ENCODE measurements around the gene AMBRA1.

The AMBRA1 gene

DNA sequence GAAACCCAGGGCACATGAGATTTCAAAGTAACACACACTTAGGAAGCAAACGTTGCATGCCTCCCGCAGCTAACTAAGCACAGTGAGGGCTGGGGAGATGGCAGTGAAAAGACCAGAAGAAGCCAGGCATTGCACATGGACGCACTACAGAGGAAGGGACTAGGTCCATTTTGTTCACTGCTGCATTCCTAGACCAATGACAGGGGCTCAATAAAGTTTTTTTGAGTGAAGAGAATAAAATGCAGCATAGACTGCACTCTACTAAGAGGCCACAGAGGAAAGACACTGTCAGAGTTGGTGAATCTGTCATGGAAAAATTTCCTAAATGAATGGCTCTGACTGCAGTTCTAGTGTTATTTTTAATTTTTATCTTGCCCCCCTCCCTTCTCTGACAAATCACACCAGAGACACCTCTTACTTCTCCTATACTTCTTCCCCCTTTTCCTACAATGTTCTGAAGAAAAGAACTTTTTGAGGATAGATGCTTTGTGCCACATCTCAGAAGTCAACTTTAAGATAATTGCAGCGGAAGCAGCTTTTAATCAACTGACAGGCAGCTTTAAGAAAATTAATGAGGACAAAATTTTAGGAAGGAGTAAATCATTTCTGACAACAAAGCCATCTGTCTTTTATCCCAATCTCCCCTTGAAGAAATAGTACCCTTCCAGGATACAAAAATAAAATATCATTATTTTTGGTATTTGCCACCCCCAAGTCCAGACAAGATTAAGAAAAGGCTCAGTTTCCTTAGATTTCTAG, 167.4 kb downstream of the AMBRA1 start:
- no peak for DNase-seq

DNA sequence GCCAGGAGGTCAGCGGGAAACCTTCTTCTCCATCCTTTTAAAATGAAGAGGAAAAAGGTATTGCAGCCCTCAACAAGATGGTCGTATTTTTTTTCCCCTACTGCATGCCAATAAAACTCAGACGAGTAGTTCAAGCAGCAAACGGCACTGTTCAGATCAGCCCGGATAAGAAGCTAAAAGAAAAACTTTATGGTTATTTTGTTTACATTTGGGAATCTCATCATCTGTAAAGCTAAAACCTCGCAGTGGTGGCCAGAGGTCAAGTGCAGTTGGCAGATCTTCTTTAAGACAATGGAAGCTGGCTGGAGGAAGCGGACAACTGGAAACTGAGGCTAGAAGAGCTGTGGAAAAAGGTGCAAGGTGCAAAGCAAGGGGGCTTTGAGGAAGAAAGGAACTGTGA, 171.2 kb downstream of the AMBRA1 start:
- DNase-seq = no peak

DNA sequence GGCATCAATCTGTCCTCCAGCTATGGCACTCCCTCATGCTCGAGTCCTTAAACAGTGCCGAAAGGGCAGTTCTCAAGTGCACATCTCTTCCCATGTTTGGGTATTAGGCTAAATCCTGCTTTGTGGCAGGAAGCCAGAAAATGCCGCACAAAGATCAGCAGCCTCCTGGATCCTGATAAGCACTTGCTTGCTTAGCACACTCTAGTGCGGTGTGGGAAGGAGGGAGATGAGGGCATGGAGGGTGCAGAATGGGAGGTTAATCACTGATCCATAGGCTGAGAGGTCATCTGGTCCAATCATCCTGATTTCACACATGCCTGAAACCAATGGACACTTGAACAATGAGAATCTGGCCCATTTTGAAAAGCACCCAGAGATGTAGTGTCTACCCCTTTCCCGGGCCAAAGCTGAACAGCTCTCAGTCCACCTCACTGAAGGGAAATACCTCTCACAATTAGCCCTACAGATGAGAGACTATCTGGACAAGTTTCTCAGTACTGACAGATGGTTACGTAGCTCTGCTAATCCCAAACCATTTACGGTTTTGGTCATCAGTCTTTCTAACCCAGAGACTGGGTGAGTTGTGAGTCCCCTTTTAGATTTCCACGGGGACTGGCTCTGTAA, 172.5 kb downstream of the AMBRA1 start:
- DNase-seq = no peak

DNA sequence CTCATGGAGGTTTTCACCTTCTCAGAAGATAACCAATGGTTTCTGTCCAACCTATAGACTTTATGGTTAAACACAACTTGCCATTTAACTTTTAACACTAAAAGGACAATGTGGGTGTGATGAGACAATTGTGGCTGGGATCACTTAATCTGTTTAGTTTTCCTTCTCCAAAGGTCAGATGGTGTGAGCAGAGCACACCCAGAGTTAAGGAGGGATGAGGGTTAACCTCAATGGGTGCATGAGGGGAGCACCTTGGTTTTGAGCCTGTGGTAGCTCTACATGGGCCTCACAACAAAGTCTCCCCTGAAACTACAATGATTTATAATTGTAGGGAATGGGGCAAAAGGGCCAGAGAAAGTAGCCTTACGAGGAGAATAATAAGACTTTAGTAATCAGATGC, 173.3 kb downstream of the AMBRA1 start:
- DNase-seq = no peak

DNA sequence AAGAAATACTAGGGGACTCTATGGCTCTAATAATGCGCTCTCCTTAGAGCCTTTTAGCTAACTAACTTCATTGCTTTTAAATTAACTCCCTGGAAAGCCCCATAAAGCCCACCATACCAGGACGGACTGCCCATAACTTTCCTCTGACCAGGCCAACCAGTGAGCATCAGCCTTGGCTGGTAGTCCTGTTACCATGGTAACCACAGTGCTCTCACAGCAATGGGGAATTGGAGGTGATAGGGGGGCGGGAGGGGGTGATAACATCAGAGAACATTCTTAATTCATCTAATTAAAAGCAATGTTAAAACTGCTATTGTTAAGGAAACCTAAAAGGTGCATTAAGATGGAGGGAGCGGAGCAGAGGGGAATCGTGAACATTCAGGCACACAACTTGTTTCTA, 175.1 kb downstream of the AMBRA1 start:
- DNase-seq = no peak

DNA sequence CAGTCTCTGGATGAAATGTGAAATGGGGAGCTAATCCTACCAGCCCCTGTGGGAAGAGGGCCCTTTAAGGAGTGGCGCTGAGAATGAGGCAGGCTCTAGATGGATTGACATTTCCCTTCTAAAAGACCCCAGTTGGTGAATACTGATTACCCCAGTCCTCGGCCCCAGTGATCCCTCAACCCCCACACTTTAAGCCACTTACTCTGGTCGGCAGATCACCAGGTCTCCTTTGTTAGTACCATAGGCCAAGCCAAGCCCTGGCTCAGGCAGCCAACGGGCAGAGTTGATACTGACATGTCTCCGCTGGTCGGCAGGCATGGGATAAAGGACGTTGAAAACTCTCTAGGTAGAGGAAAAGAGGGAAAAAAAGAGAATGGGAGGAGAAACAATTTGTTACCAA, 176.1 kb downstream of the AMBRA1 start:
- DNase-seq = no peak

DNA sequence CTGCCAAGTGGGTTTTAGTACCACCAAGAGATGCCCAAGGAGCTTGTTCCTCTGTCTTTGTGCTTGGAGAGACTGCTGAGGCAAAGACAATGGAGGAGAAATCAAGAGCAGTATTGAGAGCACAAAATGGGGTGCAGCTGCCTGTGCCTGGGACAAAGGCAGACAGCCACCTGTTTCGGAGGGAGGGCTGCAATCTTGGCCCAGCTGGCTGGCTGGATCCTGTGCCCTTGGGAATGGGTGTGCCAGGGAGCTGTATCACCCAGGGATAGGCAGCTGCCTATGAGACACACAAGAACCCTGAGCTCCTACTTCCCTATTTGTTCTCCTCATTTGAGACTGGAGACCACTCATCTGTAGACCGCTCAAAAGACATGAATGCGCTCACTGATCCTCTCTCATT, 178.9 kb downstream of the AMBRA1 start:
- no peak for DNase-seq

DNA sequence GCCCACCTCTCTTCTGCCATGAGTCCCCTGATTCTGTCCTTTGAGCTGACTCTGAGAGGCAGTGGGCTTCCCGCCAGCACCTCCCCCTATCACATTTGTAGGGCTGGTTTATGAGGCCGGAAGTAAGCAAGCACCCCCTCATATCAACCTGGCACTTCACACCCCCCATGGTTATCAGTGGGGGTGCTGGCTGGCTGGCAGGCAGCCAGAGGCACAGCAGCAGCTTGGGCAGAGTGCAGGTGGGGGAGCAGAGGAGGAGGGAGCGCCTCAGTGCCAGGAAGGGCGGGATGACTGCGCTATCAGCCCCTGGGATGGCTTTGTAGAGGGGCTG, 179.4 kb downstream of the AMBRA1 start:
- DNase-seq = no peak

DNA sequence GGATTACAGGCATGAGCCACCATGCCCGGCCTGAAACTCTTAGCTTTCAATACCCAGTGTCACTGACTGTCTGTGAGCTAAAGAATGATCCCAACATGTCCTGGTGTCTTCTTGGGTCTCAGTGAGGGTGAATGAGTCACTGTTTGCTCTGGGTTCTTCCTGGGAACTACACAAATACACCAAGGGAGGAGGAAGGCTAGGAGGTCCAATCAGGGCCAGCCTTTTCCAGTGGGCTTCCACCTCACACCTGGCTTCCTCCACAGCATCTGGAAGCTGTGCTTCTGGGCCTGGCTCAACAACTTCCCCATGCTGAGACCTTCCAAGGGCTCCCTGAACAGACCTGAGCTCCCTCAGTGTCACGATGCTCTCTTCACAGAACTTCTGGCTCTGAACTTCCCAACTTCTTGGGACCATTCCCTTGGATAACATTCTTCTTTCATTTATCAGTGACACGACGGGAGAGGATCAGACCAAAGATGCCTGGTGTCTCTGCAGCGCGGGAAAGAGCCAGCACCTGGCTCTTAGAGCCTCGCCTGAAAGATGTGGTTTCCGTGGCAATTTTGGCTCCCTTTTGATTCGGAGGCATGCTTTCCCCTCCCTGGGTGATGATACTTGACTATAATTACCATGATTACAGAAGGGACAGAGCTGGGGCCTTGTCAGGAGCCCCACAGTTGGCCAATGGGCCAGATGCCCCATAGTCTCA, 179.9 kb downstream of the AMBRA1 start:
- DNase-seq = no peak

DNA sequence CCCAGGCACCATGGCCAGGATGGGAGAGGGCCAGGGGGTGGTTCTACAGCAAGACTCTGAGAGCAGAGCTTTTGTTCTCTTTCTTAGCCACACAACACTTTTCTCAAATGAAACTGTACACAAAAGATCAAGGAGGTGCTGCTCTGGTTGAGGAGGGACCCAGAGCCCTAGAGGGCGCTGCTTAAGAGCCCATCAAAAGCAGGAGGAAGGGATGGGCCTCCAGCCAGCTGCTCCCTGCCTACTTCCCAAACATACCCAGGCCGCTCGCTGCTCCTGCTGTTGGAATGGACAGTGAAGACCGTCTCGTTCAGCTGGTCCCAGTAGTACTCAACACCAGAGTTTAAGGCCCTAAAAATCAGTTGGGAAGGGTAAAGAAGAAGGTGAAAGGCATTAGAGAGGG, 183.8 kb downstream of the AMBRA1 start:
- no peak for DNase-seq

DNA sequence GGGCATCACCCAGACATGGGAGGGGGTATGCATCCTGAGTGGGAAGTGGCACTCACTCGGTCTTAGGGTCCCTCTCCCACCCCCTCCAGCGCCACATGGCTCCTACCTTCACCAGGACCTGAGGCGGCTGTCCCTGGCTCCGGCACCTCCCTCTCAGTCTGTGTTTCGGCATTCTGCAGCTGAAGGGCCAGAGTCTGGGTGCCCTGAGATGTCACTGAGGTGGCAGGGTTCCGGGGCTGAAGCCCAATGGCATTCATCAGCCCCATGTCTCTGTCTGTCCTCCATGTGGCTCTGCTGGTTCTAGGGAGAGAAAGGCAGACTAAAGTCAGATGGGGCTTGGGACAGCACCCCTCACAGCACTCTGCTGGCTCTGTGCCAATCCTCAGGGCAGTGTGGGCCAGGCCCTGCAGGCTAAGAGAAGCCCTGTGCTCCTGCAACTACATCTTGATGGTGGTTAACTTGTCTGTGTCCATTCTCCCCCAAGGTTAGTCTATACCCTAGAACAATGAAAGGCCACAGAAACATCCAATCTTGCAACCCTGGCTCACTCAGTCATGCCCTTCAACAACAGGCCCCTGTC, 185.3 kb downstream of the AMBRA1 start:
- no peak for DNase-seq

DNA sequence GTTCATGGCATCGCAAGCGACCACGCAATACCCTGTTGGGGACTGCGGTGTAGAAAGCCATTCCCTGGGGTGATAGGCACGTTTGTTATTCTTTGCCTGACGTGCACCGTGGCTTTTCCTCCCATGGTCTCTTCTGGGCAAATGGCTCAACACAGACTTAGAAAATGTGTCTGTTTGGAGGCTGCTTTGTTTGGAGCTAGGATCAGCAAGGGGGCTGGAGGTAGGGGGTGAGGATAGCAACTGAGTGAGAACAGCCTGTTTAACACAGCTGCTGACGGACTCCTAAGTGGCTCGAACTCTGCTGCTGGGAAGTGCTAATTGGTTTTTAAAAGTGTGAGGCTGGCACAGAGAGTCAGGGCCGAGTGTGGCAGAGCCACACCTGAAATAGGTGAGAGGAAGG, 186.2 kb downstream of the AMBRA1 start:
- no peak for DNase-seq

DNA sequence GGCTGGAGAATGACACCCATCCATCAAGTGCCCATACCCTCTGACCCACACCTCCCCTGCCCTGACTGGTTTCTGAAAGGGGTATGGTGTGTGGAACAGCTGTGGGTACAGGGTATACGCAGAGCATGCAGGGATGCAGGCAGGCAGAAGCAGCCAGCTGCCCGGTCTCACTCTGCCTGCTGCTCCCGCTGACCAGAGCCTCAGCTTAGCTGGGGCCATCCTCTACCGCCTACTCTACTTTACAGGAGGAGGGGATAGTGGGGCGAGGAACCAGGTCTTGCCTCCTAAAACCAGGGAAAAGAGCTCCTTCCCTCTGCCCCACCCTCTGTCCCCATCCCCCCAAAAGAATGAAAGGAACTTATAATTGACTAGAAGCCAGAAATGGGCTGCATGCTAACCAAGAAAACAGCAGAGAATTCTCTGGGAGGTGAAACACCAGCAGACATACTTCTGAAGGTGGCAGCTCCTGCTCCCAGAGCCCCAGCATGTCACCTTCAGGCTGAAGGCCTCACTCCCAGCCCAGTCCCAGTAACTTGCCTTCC, 189.3 kb downstream of the AMBRA1 start:
- DNase-seq = no peak

DNA sequence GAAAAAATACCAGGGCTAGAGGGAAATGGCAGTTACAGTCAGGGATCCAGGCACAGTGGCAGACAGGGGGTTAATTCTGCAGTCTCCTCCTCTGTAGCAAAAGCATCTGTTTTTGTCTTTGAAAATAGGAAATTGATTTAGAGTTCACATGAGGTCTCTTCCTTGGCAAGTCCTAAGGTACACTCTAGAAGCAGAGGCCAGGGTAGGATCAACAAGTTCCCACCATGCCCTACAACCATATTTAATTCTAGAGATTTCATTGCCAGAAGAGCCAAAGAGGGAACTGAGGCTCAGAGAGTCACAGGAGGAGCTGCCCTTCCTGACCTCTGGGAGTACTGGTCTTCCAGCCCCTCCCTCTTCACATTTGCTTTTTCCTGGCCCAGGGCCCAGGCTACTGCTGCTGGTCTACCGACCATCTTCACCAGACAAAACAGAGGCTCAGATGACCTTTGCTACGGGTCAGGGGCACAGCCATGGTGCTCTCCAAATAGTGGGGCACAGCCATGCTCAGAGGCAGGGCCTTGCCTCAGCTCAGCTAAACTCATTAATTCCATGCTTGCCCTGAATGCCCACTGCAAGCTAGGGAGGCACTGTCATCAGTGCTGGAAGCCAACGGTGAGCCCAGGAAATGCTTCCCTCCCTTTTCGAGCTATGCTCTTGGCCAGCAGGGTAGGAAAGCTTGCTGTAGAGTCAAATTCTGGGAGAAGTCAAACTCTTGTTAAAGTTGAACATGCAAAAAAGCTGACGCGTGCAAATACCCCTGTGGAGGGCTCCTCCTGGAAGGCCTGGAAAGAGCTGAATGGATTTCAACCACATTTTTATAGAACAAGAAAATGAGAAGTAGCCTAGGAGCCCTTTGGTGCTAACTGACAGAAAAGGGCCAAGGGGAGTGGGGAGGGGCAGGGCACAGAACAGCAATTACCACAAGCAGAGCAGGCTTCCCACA, 190.6 kb downstream of the AMBRA1 start:
- no peak for DNase-seq

DNA sequence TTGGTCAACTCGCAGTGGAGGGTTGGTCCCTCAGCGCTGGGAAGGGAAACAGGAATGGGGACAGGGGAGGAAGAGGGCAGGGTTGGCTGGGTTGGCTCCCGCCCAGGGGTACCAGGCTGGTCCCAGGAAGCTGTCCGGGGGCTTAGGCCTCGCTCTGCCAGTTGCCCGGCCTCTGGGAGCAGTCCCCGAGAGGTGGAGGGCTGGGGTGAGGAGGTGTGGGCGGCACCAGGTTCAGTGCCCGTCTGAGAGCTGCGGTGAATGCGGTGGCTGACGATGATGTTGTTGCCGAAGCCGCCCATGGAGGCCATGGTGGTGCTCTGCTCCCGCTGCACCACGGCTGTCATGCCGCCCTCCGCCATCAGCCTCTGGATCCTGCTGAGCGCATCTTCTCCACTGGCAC, 196.3 kb downstream of the AMBRA1 start:
- no peak for DNase-seq

DNA sequence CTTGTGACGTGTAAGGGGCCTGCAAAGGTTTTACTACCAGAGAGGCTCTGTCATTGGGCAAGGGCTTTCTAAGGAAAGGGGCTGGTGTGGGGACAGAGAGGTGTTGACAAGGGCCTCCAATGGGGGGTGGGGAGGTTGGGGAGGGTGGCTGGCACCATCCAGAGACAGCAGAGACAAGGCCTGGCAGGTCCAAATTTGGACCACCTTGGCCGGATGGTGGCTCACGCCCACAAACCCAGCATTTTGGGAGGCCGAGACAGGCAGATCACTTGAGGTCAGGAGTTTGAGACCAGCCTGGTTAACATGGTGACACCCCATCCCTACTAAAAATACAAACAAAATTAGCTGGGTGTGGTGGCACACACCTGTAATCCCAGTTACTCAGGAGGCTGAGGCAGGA, 200.1 kb downstream of the AMBRA1 start:
- DNase-seq = no peak

DNA sequence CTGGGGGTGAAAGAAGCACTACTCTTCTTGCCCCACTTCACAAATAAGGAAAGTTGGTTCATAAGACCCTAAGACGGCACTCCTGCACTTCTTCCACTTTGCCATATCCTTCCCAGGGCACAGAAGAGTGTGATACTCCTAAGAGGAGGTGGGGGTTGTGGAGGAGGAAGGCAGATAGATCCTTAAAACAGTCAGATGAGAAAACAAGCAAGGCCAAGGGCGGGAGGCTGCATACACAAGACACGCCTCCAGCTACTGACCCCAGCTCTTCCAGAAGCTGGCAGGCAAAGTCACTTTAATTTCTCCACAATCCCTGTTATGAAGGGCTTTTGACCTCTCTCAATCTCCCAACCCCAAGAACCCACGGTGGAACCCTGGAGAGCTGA, 200.6 kb downstream of the AMBRA1 start:
- DNase-seq = no peak

DNA sequence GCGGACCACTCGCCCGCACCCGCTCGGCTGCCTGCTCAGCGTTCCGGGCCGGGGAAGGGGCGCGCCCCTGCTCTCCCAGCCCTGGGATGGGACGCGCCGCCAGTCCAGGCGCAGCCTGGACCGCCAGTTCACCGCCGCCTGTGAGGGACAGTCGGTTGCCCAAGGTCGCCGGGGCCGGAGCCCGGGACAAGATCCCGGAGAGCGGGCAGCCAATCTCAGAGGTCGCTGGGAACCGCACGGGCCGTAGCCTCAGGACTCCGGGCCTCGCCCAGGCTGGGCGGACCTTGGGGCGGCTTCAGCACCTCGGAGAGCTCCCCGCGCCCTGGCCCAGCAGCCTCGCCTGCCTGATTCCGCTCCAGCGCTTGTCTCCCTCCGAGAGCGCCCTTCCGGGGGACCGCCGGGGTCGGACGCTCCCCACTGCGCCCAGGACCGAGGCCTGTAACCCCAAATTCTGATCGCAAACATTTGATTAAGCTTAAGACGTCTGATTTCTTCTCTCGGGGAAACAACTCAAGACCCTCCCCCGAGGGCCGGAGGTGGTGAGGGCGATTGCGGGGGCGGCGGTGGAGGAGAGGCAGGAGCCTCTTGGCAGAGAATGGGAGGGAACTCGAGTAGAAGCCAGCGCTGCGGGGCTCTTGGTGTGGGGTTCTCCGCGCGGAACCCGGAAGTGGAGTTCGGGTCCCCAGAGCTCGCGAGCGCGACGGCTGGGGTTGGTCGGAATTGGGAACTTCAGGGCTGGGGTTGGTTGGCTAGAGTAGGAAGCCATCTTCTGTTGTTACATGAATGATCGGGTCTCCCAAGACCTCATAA, 201.2 kb downstream of the AMBRA1 start:
- peak; percentile 91 for DNase-seq

DNA sequence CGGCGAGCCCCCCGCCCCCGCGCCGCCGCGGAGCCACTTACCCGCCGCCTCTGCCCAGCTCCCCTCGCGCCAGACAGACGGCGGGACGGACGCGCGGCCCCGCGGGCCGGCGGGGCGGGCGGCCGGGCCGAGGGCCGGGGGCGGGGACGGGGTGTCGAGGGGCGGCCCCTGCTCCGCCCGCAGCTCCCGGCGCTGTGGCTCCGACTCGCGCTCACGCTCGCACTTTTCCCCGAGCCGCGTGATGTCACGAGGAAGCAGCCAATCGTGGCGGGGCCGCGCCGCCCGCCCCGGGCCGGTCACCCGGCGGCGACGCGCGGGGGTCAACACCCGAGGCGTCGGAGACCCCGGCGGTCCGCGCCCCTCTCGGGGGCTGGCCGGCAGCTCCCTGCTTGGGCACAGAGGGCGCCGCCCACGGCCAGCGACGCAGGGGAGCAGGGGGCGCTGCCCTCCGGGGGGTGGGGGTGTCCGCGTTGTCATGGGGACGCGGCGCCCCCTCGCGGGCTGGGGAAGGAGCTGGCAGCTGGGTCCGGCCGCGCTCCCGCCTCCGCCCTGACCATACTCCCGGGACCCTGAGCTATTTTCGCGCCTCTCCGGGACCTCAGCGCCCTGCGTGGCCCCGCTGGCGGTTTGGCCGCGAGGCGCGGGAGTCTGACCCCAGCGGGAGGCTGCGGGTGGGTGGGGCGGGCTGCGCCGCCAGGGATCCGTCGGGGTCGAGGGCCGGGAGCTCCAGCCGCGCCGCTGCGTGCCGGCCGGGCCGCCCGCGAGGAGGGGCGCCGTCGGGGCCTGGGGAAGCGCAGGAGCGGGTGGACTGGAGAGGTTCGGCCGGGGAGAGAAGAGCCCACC, 202.0 kb downstream of the AMBRA1 start, which contains the start of gene CHRM4:
Gene CHRM4, minus strand, starts transcription at position 199 of the 843 bp plus-strand sequence. CDS start 5,219 bp downstream, outside the sequence.
- DNase-seq = peak; percentile 80

DNA sequence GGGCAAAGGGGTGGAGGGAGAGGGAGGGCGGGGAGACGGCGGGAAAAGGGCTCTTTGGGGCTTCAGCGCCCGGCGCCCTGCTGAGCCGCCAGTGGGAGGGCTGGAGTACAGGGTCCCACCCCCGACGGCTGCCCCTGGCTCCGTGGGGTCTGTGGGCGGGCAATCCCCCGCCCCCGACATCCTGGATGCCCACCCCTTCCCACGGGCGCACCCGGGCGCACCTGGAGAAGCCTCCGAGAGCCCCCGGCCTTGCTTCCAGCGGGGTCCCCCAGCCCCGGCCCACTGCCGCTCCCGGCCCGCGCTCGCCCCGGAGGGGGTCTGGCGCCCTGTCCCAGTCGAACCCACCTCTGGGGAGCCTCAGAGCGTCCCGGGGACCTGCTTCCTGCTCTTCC, 202.6 kb downstream of the AMBRA1 start:
- no peak for DNase-seq
